ENCODE results near the gene RAB6B. TPM values are rescaled to one million over a fixed set of nuclear protein-coding genes. Genes with fewer than 3 reads are reported as not detected.

The RAB6B gene
- polyA plus RNA-seq, 1 donor from 2014 or later: 57.5 TPM

GRCh38 chr3:133792171-133792763 lies 103.4 kb downstream of the RAB6B start:
- Histone ChIP-seq H3F3A (ENCODE audit: insufficient read depth, low read length, poor library complexity, severe bottlenecking) (no peaks in the 10 kb centered on the region), H3K9ac (ENCODE audit: low read length) (no peak overlapping the region), H3K27me3 (ENCODE audit: insufficient read depth, low read depth, low read length) (no peaks in the 10 kb centered on the region), H3K4me2 (ENCODE audit: low read length) (no peak overlapping the region), H2AFZ (ENCODE audit: low read depth, low read length) (no peak overlapping the region), H3K9me2 (ENCODE audit: insufficient read depth, low read length) (no peaks in the 10 kb centered on the region), H3K79me2 (replicated peaks; ENCODE audit: insufficient read depth, low read length) (no peaks in the 10 kb centered on the region), H3K9me3 (ENCODE audit: low read length) (peaks cover 9% of the 10 kb centered on the region), H3K36me3 (ENCODE audit: insufficient read depth, low read length) (no peaks in the 10 kb centered on the region), H3K27ac (ENCODE audit: low read length) (no peak overlapping the region), H3K4me3 (ENCODE audit: low read length) (no peak overlapping the region), H4K20me1 (ENCODE audit: insufficient read depth) (no peaks in the 10 kb centered on the region)
- TF ChIP-seq EP300 (conservative IDR thresholded peaks at IDR 0.05; ENCODE audit: poor library complexity, severe bottlenecking) (no peak), RAD21 (conservative IDR thresholded peaks at IDR 0.05) (no peak)

GRCh38 chr3:133788024-133788423 lies 107.7 kb downstream of the RAB6B start:
- Histone ChIP-seq H3K27ac (ENCODE audit: low read length) (no peak overlapping the region), H3K9me3 (ENCODE audit: low read length) (peaks cover 9% of the 10 kb centered on the region), H3K4me3 (ENCODE audit: low read length) (no peak overlapping the region), H3K79me2 (replicated peaks; ENCODE audit: insufficient read depth, low read length) (no peaks in the 10 kb centered on the region), H3K9me2 (ENCODE audit: insufficient read depth, low read length) (no peaks in the 10 kb centered on the region), H3K4me2 (ENCODE audit: low read length) (no peak overlapping the region), H3K36me3 (ENCODE audit: insufficient read depth, low read length) (no peaks in the 10 kb centered on the region), H3F3A (ENCODE audit: insufficient read depth, low read length, poor library complexity, severe bottlenecking) (no peaks in the 10 kb centered on the region), H3K27me3 (ENCODE audit: insufficient read depth, low read depth, low read length) (no peaks in the 10 kb centered on the region), H4K20me1 (ENCODE audit: insufficient read depth) (no peaks in the 10 kb centered on the region), H2AFZ (ENCODE audit: low read depth, low read length) (no peak overlapping the region), H3K9ac (ENCODE audit: low read length) (no peak overlapping the region)
- no peak for TF ChIP-seq SMC3 (conservative IDR thresholded peaks at IDR 0.05; ENCODE audit: poor library complexity)

- H2AFZ ChIP-seq (ENCODE audit: low read depth, low read length): no peak overlapping the region
- H4K20me1 ChIP-seq (ENCODE audit: insufficient read depth): no peaks in the 10 kb centered on the region
- H3K9me3 ChIP-seq (ENCODE audit: low read length): no peaks in the 10 kb centered on the region
- no peak overlapping the region for H3K4me2 ChIP-seq (ENCODE audit: low read length)
- no peaks in the 10 kb centered on the region for H3K79me2 ChIP-seq (replicated peaks; ENCODE audit: insufficient read depth, low read length)
- H3F3A ChIP-seq (ENCODE audit: insufficient read depth, low read length, poor library complexity, severe bottlenecking): no peaks in the 10 kb centered on the region
- H3K9ac ChIP-seq (ENCODE audit: low read length): no peak overlapping the region
- H3K27me3 ChIP-seq (ENCODE audit: insufficient read depth, low read depth, low read length): no peaks in the 10 kb centered on the region
- no peak overlapping the region for H3K4me3 ChIP-seq (ENCODE audit: low read length)
- H3K9me2 ChIP-seq (ENCODE audit: insufficient read depth, low read length): no peaks in the 10 kb centered on the region
- TF ChIP-seq EP300 (conservative IDR thresholded peaks at IDR 0.05; ENCODE audit: poor library complexity, severe bottlenecking) (no peak), REST (IDR thresholded peaks at IDR 0.05; ENCODE audit: borderline replicate concordance) (no peak)
- H3K36me3 ChIP-seq (ENCODE audit: insufficient read depth, low read length): no peaks in the 10 kb centered on the region
- H3K27ac ChIP-seq (ENCODE audit: low read length): no peak overlapping the region
Measured at GRCh38 chr3:133783762-133784161, 111.9 kb downstream of the RAB6B start.

- Histone ChIP-seq H3K9me3 (ENCODE audit: low read length) (no peaks in the 10 kb centered on the region), H3K4me3 (ENCODE audit: low read length) (no peak overlapping the region), H3K9ac (ENCODE audit: low read length) (no peak overlapping the region), H3K27me3 (ENCODE audit: insufficient read depth, low read depth, low read length) (no peaks in the 10 kb centered on the region), H3K79me2 (replicated peaks; ENCODE audit: insufficient read depth, low read length) (no peaks in the 10 kb centered on the region), H3K9me2 (ENCODE audit: insufficient read depth, low read length) (no peaks in the 10 kb centered on the region), H3K4me2 (ENCODE audit: low read length) (no peak overlapping the region), H4K20me1 (ENCODE audit: insufficient read depth) (no peaks in the 10 kb centered on the region), H3K36me3 (ENCODE audit: insufficient read depth, low read length) (no peaks in the 10 kb centered on the region), H3F3A (ENCODE audit: insufficient read depth, low read length, poor library complexity, severe bottlenecking) (no peaks in the 10 kb centered on the region), H2AFZ (ENCODE audit: low read depth, low read length) (no peak overlapping the region), H3K27ac (ENCODE audit: low read length) (no peak overlapping the region)
- no peak for TF ChIP-seq REST (IDR thresholded peaks at IDR 0.05; ENCODE audit: borderline replicate concordance)
Measured at GRCh38 chr3:133782454-133782853, 113.2 kb downstream of the RAB6B start.
